Measurements from ENCODE around the gene CRTC1.

DNA sequence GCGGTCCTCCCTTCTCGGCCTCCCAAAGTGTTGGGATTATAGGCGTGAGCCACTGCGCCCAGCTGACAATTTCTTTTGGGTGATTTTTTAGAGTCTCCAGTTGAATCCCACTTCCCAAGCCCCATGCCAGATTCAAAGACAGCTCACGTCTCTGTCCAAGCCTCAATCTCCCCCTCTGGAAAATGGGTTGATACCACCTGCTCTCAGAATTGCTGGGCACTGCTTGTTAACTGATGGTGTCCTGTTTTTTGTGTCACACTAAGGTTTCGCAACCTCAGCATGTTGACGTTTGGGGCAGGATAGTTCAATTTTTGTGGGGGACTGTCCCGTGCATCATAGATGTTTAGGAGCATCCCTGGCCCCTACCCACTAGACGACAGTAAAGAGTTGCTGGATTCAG is 134.1 kb downstream of the CRTC1 start:
- TF ChIP-seq, protein P1, sequence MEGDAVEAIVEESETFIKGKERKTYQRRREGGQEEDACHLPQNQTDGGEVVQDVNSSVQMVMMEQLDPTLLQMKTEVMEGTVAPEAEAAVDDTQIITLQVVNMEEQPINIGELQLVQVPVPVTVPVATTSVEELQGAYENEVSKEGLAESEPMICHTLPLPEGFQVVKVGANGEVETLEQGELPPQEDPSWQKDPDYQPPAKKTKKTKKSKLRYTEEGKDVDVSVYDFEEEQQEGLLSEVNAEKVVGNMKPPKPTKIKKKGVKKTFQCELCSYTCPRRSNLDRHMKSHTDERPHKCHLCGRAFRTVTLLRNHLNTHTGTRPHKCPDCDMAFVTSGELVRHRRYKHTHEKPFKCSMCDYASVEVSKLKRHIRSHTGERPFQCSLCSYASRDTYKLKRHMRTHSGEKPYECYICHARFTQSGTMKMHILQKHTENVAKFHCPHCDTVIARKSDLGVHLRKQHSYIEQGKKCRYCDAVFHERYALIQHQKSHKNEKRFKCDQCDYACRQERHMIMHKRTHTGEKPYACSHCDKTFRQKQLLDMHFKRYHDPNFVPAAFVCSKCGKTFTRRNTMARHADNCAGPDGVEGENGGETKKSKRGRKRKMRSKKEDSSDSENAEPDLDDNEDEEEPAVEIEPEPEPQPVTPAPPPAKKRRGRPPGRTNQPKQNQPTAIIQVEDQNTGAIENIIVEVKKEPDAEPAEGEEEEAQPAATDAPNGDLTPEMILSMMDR (IDR thresholded peaks at IDR 0.05) = no peak
- TF ChIP-seq POLR2A (IDR thresholded peaks at IDR 0.05) = no peak
